Fibroblast of skin of right quadriceps (primary cell): ENCODE measurements around the gene CHKA.

ENCODE experiments used
- DNase-seq: peaks from one replicate; pipeline ENCODE4 v3.0.0-alpha.2; 2013

Gene CHKA

DNA sequence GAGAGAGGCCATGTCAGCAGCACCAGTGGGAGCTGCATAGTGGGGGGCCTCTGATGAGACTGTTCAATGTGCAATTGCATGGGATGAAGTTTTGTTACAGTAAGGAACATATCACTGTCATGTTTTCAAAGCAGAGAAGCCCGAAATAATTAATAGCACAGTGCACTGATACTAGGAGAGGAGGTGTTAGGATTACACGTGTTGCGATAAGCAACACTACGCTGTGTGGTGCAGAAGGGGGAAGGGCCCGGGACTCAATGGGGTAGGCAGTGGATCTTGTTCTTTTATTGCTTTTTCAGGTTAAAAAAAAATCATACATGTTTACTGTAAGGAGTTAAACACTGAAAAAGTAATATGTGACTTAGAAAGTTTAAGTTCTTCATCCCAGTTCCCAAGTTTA, 53.2 kb downstream of the CHKA start:
- DNase-seq, result no peak

DNA sequence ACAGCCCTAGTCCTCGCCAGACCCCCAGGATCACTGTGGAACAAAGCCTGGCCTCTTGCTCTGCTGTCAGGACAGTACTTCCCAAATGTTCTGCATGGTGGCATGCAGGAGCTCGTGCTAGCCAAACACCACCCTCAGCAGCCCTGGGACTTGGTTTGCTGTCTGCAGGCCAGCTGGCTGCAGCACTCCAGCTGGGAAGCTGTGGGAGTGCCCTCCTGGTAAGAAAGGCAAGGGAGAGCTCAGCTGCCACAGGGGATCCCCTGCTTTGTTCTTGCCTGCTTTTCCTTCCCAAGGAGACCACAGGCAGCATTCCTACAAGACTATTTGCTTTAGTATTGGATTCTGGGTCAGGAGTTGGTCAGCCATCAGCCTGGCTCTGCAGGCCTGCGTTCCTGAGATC, 54.4 kb downstream of the CHKA start:
- no peak for DNase-seq

DNA sequence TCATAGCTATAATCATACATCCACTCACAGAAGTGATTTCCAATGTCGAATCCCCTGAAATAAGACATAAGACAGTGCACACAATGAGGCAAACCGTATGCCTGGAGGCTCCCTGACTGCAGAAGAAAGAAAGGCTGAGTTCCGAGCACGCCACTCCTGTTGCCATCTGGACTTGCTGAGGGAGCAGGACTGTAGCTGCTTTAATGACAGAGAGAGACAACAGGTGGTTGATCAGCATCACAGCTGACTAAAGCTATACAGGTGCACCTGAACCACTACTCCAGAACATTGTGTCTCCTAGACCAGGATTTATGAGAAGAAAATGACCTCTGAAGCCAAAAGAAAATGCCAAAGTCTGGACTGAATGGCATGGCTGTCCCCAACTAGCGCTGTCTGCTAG, 55.3 kb downstream of the CHKA start:
- no peak for DNase-seq

DNA sequence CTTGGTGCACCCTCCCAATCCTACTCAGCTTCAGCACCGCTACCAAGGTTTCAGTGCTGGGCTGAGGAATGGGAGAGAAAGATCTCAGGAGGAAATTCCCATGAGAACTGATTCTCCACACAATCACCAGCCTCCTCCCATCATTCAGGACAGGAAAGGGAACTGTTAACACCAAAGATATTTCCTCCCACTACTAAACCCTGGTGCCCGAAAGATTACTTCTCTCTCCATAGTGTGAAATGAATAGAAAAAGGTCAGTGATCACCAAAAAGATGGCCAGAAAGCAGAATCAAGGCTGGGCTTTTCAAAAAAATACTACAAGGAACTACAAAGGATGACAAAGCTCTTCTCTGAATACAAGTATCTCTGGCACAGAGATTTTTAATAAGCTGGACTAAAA, 56.3 kb downstream of the CHKA start:
- DNase-seq, result no peak

DNA sequence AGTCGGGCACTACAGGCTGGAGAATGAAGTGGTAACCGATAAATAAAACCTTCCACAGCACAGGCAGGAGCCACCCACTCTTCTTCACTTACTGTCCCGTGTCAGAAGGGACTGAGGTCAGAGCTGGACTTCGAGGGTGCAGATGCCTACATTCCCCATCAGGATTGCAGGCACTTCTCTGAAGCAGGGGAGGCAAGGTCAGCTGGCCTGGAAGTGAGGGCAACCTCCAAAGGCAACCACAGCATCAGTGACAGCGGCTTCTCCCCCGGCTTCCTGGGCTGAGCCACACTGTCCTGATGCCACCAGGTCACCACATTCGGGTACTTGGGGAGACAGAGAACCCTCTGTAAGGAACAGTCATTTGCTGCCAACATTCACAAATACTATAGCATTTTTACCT, 59.7 kb downstream of the CHKA start:
- DNase-seq, result no peak

DNA sequence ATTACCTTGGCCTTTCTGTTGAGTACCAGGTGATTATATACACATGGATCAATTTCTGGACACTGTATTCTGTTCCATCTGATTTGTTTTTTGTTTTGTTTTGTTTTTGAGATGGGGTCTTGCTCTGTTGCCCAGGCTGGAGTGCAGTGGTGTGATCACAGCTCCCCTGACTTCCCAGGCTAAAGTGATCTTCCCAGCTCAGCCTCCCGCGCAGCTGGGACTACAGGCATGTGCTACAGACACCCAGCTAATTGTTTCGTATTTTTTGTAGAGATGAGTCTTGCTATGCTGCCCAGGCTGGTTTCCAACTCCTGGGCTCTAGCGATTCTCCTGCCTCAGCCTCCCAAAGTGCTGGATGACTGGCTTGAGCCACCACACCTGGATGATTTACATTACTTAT, 63.4 kb downstream of the CHKA start:
- no peak for DNase-seq

DNA sequence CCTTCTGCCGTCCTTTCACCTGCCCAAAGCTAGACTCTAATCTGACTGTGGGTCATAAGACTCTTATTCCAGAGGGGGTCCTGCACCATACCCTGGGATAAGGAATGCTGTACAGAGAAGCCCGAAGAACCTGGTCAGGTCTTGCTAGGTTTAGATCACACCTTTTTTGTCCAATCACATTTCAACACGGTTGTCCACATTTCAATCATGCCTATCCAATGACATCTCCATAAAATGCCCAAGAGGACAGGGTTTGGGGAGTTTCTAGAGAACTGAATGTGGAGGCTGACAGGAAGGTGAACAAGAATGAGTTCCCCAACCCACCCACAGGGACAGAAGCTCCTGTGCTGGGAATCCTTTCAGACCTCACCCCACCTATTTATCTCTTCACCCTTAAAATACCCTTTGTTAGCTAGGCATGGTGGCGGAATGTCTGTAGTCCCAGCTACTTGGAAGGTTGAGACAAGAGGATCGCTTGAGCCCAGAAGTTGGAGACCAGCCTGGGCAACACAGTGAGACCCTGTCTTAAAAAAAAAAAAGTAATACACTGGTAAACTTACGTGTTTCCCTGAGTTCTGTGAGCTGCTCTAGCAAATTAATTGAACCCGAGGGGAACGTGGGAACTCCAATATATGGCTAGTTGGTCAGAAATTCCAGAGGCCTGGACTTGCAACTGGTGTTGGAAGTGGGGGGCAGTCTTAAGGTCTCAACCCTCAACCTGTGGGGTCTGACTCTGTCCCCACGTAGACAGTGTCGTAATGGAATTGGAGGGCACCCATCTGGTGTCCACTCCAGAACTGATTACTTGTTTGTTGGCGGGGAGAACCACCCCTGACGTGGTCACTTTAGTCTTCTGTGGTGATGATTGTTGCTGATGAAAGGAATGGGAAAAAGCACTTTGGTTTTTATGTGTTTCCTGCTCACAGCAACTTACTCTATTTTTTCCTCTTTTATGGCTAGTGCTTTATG, 64.6 kb downstream of the CHKA start:
- no peak for DNase-seq

DNA sequence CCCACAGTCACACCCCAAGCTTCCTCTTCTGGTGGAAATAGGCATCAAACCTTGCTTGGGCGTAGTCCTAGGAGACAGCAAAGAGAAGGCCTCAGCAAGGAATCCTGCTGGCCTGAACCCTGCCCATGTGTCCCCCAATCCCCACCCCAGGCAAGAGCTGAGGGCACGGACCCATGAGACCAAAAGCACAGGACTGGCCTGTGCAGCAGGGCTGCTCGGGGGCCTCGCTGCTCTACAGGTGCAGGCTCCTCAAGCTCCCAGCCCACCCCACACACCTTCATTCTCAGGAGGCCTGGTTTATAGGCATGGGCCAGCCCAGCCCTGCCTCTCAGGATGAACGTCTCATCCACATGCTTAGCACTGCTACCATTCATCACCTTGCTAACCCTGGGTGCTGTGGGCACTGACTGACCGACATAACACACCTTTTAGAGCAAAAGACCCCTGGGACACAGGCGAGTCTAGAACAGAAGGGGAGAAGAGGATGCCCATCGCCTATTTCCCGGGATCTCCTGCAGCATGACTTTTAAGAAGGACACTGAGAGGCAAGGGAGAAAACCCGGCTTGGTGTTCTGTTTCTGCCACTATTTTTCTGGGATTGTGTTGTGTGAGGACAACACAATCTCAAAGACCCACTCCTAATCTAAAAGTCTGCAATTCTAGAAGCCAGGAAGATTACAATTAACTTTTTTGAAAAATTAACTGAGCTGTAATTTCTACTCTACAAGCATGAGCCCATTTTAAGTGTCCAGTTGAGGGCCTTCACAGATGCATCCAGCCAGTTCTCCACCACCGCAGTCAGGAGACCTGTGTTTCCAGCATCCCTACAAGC, 67.0 kb downstream of the CHKA start:
- DNase-seq, result no peak

DNA sequence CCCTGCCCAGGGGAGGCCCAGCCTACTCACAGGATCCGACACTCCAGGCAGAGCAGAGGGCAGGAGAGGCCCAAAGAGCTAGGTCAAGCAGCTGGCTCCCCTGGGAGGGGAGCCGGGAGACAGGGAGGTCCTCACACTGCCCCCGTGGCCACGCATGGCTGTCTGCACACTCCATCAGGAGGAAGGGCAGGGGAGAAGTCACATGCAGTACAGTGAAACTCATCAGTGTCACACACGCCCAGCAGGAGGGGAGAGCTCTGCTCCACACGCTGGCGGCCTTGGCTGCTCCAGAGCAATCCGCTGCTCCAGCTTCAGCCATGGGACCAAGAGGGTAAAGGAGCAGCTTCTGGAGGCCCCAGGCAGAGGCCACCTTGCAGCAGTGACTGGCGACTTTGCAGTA, 68.1 kb downstream of the CHKA start:
- DNase-seq, result no peak

DNA sequence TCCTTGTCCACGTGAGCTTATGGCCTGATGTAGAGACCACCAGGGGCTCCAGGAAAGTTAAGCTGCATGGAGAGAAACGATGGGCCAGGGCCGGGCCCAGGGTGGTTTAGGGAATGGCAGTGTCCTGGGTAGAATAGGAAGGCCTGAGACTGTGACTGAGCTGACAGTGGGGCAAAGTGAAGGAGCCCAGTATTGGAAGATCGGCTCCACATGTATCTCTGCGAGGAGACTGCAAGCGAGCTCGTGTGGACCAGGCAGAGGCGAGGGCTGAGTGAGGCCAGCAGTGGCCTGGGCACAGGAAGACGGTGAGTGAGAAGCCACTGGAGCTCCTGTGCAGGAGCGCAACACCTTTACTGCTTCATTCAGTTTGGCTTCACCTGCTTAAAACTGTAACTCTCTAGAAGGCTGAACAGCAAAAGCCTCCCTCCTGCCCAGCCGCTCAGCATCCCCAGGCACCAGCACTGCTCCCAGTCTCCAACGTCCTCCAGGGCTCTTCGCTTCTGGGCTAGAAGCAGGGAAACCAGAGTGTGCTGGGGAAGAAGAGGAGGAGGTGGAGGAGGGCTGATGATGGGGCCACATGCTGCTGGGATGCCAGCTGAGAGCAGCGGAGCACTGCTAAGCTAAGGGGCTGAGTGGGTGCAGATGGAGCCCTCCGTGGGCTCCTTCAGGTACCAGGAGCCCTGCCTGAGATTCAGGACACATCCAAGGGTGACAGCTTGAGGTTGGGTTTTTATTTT, 68.9 kb downstream of the CHKA start:
- DNase-seq, result no peak

DNA sequence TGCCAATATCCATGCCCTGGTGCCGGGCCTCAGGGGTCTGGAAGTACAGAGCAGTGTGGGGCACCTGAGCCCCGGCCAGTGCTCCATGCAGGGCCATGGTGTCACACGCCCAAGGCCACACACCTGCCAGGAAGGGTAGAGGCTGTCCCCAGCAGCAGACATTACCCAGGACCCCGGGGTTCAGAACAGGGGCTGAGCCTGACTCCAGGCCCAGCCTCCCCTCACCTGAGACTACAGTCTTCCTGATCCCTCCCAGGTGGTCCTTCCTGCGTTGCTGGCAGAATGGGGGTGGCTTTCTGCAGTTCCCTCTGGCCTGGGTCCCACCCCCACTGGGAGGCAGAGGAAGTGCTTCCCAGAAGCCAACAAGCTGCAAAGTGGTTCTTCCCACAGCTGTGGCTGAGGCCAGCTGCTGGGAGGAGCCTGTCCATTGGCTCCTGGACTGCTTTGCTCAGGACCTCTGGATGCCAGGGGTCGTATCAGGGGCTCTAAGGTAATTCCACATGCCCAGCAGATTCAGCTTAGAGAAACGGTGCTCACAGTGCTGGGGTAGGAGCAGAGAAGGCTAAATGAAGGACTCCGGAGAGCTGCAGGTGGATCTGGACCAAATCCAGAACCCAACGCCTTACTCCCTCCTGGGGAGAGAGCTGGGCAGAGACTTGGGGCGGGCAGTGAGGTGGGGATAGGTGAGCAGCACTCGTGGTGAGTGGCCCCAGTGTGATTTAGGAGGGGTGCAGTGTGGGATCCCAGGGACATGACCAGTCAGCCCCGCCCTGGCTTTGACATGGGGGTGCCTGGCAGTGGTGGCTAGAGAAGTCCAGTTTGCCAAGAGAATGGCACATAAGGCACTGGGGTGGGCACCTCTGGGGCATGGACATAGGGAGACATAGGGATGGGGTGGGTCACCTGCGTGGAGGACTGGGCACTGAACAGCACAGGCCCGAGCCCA, 69.7 kb downstream of the CHKA start:
- DNase-seq, result no peak

DNA sequence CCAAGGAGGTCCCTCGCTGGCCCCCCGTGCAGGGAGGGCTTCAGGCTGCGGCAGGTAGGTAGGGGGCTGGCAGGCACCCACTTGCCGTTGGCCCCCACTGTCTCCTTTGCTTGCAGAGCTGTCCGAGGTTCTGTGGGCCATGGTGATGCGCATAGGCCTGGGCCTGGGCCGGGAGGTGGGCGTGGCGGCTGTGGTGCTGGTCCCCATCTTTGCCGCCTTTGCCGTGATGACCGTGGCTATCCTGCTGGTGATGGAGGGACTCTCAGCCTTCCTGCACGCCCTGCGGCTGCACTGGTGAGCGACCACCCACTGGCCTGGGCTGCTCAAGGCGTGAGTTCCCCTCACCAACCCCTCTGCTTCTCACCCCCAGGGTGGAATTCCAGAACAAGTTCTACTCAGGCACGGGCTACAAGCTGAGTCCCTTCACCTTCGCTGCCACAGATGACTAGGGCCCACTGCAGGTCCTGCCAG, 70.8 kb downstream of the CHKA start:
- no peak for DNase-seq

DNA sequence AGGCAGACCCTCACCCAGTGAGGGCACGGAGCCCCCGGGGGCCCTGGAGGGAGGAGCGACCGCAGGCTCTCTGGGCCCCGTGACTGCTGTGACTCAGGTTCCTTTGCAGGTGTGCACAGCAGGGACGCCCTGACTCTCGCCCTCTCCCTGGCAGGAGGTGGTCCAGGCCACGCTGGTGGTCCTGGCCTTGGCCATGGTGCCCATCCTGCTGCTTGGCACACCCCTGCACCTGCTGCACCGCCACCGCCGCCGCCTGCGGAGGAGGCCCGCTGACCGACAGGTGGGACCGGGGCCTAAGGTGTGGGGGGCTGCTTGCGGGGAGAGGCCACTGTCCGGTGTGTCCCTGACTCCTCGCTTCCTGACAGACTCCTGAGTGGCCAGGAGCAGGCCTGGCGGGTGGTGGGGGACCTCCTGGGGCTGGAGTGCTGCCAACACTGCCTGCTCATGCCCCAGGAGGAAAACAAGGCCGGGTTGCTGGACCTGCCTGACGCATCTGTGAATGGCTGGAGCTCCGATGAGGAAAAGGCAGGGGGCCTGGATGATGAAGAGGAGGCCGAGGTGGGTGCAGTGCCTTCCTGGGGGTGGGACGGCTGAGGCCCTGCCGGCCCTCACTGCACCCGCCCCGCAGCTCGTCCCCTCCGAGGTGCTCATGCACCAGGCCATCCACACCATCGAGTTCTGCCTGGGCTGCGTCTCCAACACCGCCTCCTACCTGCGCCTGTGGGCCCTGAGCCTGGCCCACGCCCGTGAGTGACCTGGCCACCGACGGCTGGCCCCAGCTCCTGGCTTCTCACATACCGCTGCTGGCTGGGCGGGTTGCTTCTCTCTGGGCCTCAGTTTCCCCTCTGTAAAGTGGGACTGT, 71.4 kb downstream of the CHKA start:
- DNase-seq, result no peak

DNA sequence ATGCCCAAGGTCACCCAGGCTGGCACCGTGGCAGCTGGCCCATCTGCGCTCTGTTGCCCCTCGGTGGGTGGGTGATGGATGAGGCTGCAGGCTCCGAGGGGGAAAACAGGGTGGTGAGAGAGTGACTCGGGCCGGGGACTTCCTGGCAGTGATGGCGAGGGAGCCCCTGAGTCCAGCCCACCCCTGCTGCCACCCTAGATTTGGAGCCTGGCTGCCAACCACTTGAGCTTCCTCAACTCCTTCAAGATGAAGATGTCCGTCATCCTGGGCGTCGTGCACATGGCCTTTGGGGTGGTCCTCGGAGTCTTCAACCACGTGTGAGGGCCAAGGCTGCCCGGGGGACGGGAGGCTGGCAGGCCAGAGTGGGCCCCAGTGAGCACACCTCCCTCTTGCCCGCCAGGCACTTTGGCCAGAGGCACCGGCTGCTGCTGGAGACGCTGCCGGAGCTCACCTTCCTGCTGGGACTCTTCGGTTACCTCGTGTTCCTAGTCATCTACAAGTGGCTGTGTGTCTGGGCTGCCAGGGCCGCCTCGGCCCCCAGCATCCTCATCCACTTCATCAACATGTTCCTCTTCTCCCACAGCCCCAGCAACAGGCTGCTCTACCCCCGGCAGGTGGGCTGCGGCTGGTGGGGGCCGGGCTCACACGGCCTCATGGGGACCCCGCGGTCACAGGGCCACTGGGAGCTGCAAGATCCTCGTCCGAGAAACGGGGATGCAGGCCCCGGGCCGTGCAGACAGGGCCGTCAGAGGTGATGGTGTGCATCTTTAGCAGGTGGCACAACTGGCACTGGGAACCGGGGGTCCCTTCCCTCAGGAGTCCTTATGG, 72.3 kb downstream of the CHKA start:
- DNase-seq, result no peak

DNA sequence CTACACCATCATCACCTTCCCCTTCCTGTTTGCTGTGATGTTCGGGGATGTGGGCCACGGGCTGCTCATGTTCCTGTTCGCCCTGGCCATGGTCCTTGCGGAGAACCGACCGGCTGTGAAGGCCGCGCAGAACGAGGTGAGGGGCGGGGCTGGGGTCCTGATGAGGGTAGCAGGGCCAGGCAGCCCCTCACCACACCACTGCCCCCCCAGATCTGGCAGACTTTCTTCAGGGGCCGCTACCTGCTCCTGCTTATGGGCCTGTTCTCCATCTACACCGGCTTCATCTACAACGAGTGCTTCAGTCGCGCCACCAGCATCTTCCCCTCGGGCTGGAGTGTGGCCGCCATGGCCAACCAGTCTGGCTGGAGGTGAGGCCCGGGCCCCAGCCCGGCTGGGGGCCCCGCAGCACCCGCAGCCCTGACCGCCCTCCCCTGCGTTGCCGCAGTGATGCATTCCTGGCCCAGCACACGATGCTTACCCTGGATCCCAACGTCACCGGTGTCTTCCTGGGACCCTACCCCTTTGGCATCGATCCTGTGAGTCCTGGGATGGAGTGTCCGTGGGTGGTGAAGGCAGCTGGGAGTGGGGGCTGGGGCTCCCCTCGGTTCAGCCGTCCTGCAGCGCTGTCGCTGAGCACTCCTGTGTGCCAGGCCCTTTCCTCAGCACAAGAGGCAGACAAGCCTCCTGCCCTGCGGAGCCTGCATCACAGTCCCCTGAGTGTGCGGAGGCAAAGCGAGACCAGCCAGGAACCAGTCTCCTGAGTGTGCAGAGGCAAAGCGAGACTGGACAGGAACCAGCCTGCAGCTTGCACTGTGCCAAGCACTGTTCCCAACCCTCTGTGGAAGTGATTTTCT, 73.5 kb downstream of the CHKA start:
- no peak for DNase-seq

DNA sequence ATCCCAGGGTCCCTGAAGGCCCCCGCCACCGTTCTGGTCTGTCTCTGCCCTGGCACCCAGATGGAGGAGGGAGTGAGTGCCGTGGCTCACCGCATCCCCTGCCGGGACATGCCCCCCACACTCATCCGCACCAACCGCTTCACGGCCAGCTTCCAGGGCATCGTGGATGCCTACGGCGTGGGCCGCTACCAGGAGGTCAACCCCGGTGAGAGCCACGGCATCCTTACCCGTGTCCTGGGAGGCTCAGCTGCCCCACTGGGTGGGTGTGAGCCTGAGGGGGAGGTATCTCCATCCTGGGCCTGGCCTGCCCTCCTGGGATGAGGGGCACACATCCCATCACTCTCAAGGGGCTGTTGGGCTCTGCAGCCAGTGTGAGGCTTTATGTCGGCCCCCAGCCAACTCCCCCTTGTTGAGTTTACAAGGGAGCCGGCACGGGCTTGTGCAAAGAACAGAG, 76.3 kb downstream of the CHKA start:
- DNase-seq, result no peak

DNA sequence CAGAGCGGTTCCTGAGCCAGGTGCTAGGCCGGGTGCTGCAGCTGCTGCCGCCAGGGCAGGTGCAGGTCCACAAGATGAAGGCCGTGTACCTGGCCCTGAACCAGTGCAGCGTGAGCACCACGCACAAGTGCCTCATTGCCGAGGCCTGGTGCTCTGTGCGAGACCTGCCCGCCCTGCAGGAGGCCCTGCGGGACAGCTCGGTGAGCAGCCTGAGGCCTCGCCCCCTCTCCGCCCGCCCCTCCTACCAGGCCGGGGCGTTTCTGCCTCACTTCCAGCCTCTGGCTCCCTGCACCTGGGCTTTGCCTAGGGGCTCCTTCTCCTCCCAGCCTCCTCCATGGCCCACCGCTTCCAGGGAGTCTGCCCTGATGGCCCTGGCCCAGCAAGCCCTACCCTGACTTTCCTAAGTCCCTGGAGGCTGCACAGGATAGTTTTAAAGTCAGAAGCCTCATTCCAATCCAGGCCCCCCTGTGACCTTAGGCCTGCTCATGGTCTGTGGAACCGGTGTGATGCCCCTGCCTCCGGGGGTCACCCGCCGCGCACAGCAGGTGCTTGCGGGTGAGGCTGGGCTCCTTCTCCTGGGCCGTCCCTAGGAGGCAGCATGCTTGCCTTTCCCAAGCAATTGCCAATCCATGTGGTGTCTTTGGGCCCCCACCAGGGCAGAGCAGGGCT, 76.9 kb downstream of the CHKA start:
- DNase-seq, result no peak
